Fibroblast of lung (primary cell): ENCODE data around the gene ICE2. TPM values are rescaled to one million over a fixed set of nuclear protein-coding genes. Genes with fewer than 3 reads are reported as not detected.

Source experiments
- DNase-seq, 2 donors: peaks; one replicate each; pipeline versions ENCODE4 v3.0.0 to v3.0.0-alpha.2; 2010; ENCODE audit warnings: low read depth in 2 of 2
- H2AFZ ChIP-seq: 2 replicates; pipeline ENCODE4 v1.5.1; 2012; ENCODE audit warnings: low read length, control low read depth, inconsistent platforms
- H3K27ac ChIP-seq: 2 replicates; pipeline ENCODE4 v1.5.1; 2011; ENCODE audit warnings: low read length, control low read depth; ENCODE audit not compliant: insufficient read depth
- H3K27me3 ChIP-seq: 2 replicates; pipeline ENCODE4 v1.5.1; 2011; ENCODE audit warnings: mild to moderate bottlenecking, low read length; ENCODE audit not compliant: control insufficient read depth, insufficient read depth
- H3K36me3 ChIP-seq: 2 replicates; pipeline ENCODE4 v1.5.1; 2011; ENCODE audit warnings: low read length; ENCODE audit not compliant: control insufficient read depth, insufficient read depth
- H3K4me1 ChIP-seq: 2 replicates; pipeline ENCODE4 v1.5.1; 2011; ENCODE audit warnings: low read length; ENCODE audit not compliant: control insufficient read depth, insufficient read depth; ENCODE audit errors: extremely low read depth
- H3K4me2 ChIP-seq: 2 replicates; pipeline ENCODE4 v1.5.1; 2011; ENCODE audit warnings: low read length, control low read depth; ENCODE audit not compliant: insufficient read depth; ENCODE audit errors: extremely low read depth
- H3K4me3 ChIP-seq, 4 experiments: fragments of 200-600 bp in 1 of 4; sonication (generic) in 1 of 4; replicated peaks in 1 of 4; 2 replicates each; pipeline ENCODE4 v1.5.1; 2011 to 2016; ENCODE audit warnings: low read length in 4 of 4, low read depth in 3 of 4, mild to moderate bottlenecking in 3 of 4, control low read depth in 2 of 4, inconsistent platforms in 1 of 4, mixed read lengths in 1 of 4; ENCODE audit not compliant: insufficient read depth in 1 of 4; ENCODE audit errors: control extremely low read depth in 1 of 4
- H3K79me2 ChIP-seq: 2 replicates; pipeline ENCODE4 v1.5.1; 2012; ENCODE audit warnings: mild to moderate bottlenecking, low read length, inconsistent platforms; ENCODE audit not compliant: control insufficient read depth, insufficient read depth
- H3K9ac ChIP-seq: 2 replicates; pipeline ENCODE4 v1.5.1; 2011; ENCODE audit warnings: mild to moderate bottlenecking, low read length, control low read depth; ENCODE audit not compliant: insufficient read depth
- H3K9me3 ChIP-seq: 2 replicates; pipeline ENCODE4 v1.5.1; 2012; ENCODE audit warnings: low read depth, low read length; ENCODE audit not compliant: control insufficient read depth, insufficient read depth
- H4K20me1 ChIP-seq: 2 replicates; pipeline ENCODE4 v1.5.1; 2011; ENCODE audit warnings: low read length; ENCODE audit not compliant: control insufficient read depth, insufficient read depth; ENCODE audit errors: extremely low read depth
- CTCF ChIP-seq, 2 donors: IDR thresholded peaks in 1 of 2; conservative IDR thresholded peaks in 1 of 2; 1 replicate in 1 of 2; 2 replicates in 1 of 2; pipeline ENCODE4 v1.5.1; 2011 to 2012; ENCODE audit warnings: low read length in 2 of 2, control low read depth in 1 of 2, inconsistent platforms in 1 of 2, low read depth in 1 of 2, mild to moderate bottlenecking in 1 of 2
- EZH2 ChIP-seq: IDR thresholded peaks from 2 replicates; pipeline ENCODE4 v1.5.1; 2012; ENCODE audit warnings: low read length, control low read depth, mild to moderate bottlenecking; ENCODE audit errors: missing control alignments
- polyA plus RNA-seq, 2 donors: library from polyadenylated mRNA; depleted of rRNA in 1 of 2; stranded (reverse) in 1 of 2; unstranded in 1 of 2; fragments of >200 nt; gene quantifications; 2 replicates each; pipeline ENCODE4 v1.2.1, GENCODE V29; 2011 to 2012; ENCODE audit warnings: missing spikeins in 1 of 2
- total RNA-seq: library from RNA; depleted of rRNA; stranded (reverse); fragments of >200 nt; gene quantifications from 2 replicates; pipeline ENCODE4 v1.2.1, GENCODE V29; 2014

Gene ICE2
- total and polyA plus RNA-seq, 2 donors (not counting 1 experiment from before 2014, with no cell fraction given), result 22.3 to 38.6 TPM

- Histone ChIP-seq H4K20me1 (peaks cover 17% of the 10 kb centered on the region), H3K36me3 (peaks cover 21% of the 10 kb centered on the region), H2AFZ (no peak overlapping the region), H3K9ac (no peak overlapping the region), H3K27me3 (no peaks in the 10 kb centered on the region), H3K4me1 (peaks cover 55% of the 10 kb centered on the region), H3K4me3 (no peak overlapping the region), H3K27ac (peak overlapping the region; percentile 48), H3K9me3 (no peaks in the 10 kb centered on the region), H3K79me2 (peaks cover 85% of the 10 kb centered on the region), H3K4me2 (no peak overlapping the region)
- peak in 1 of 2 donors; percentile 66 for DNase-seq
- TF ChIP-seq EZH2 (no peak), CTCF (conservative IDR thresholded peaks at IDR 0.05 in 1 of 2, IDR thresholded peaks at IDR 0.05 in 1 of 2; ENCODE audit: low read depth in 1 of 2, low read length in 2 of 2) (no peak)
Observed at GRCh38 chr15:60376677-60377095, 102.3 kb downstream of the ICE2 start.

GRCh38 chr15:60375306-60375705 is 103.6 kb downstream of the ICE2 start:
- peaks cover 16% of the 10 kb centered on the region for H4K20me1 ChIP-seq
- no peaks in the 10 kb centered on the region for H3K27me3 ChIP-seq
- H3K79me2 ChIP-seq, result peaks cover 82% of the 10 kb centered on the region
- peak overlapping the region; percentile 25 for H3K4me2 ChIP-seq
- peaks cover 22% of the 10 kb centered on the region for H3K36me3 ChIP-seq
- peak overlapping the region; percentile 93 for H3K27ac ChIP-seq
- peak overlapping the region in 1 of 4 experiments; percentile 5 for H3K4me3 ChIP-seq
- H2AFZ ChIP-seq, result no peak overlapping the region
- H3K9me3 ChIP-seq, result no peaks in the 10 kb centered on the region
- DNase-seq, result no peak
- H3K9ac ChIP-seq, result no peak overlapping the region
- peaks cover 59% of the 10 kb centered on the region for H3K4me1 ChIP-seq
- TF ChIP-seq CTCF (conservative IDR thresholded peaks at IDR 0.05 in 1 of 2, IDR thresholded peaks at IDR 0.05 in 1 of 2; ENCODE audit: low read depth in 1 of 2, low read length in 2 of 2) (no peak), EZH2 (no peak)

GRCh38 chr15:60374628-60375081 is 104.3 kb downstream of the ICE2 start:
- peak; percentile 97 to 99 for DNase-seq
- no peak overlapping the region for H2AFZ ChIP-seq
- H3K4me2 ChIP-seq, result peak overlapping the region; percentile 16
- H3K4me3 ChIP-seq, result no peak overlapping the region
- peaks cover 24% of the 10 kb centered on the region for H3K36me3 ChIP-seq
- H4K20me1 ChIP-seq, result peaks cover 10% of the 10 kb centered on the region
- H3K9me3 ChIP-seq, result no peaks in the 10 kb centered on the region
- peaks cover 59% of the 10 kb centered on the region for H3K4me1 ChIP-seq
- peak overlapping the region; percentile 93 for H3K27ac ChIP-seq
- H3K9ac ChIP-seq, result no peak overlapping the region
- peaks cover 83% of the 10 kb centered on the region for H3K79me2 ChIP-seq
- no peaks in the 10 kb centered on the region for H3K27me3 ChIP-seq
- TF ChIP-seq EZH2 (no peak), CTCF (conservative IDR thresholded peaks at IDR 0.05 in 1 of 2, IDR thresholded peaks at IDR 0.05 in 1 of 2; ENCODE audit: low read depth in 1 of 2, low read length in 2 of 2) (no peak)
